HCT116 (cell line): ENCODE data around the gene VCAM1. TPM values are rescaled to one million over a fixed set of nuclear protein-coding genes. Genes with fewer than 3 reads are reported as not detected.

ENCODE experiments used
- ATAC-seq: fragments of 200-7000 bp; cut with Tn5 transposase; 2 replicates; pipeline ENCODE4 v1.9.1; 2020; ENCODE audit warnings: mild to moderate bottlenecking, moderate library complexity
- BruUV-seq: library from RNA; stranded (reverse); fragments of 400-500 nt; replicated peaks from 2 replicates; lab custom pipeline; 2021; lab: Mats Ljungman, UMichigan
- CTCF ChIA-PET: fragments of 300-600 bp; sonication (Branson Sonifier 250); formaldehyde crosslinking; loops from one replicate; lab custom pipeline; 2021; ENCODE audit warnings: antibody characterized with exemption; lab: Charles Lee
- POLR2A ChIA-PET: fragments of 300-600, 350-600 bp; sonication (Branson Sonifier 250); formaldehyde crosslinking; loops from one replicate; lab custom pipeline; 2021; ENCODE audit warnings: antibody characterized with exemption; lab: Charles Lee
- RAD21 ChIA-PET, 2 experiments: fragments of 300-600 bp; sonication (Branson Sonifier 250); formaldehyde crosslinking; loops; one replicate each; lab custom pipeline; 2023; ENCODE audit warnings: low total read pairs in 2 of 2; ENCODE audit not compliant: uncharacterized antibody in 2 of 2, unreplicated experiment in 2 of 2, low non-redundant PET in 1 of 2; lab: Charles Lee
- DNase-seq: peaks from one replicate; pipeline ENCODE4 v3.0.0-alpha.2; 2010; ENCODE audit warnings: low read depth, low spot score
- H2AFZ ChIP-seq: fragments of 200-600 bp; shearing (Covaris generic), sonication (generic); 2 replicates; pipeline ENCODE4 v1.6.1; 2017; ENCODE audit warnings: low read depth, mixed run types, mixed read lengths, antibody characterized with exemption, low read length; ENCODE audit not compliant: poor library complexity, severe bottlenecking
- H3K27ac ChIP-seq: 2 replicates; pipeline ENCODE4 v1.5.1; 2012; ENCODE audit warnings: low read depth, low read length
- H3K27me3 ChIP-seq: fragments of 200-600 bp; sonication (generic); 2 replicates; pipeline ENCODE4 v1.6.1; 2016; ENCODE audit warnings: mixed run types, low read length, mixed read lengths; ENCODE audit not compliant: insufficient read depth
- H3K36me3 ChIP-seq, 2 experiments: fragments of 200-500 bp in 1 of 2; fragments of 200-600 bp in 1 of 2; sonication (Bioruptor generic) in 1 of 2; sonication (generic) in 1 of 2; 2 replicates each; pipeline versions ENCODE4 v1.5.1 to v1.6.1; 2014 to 2016; ENCODE audit warnings: low read length in 2 of 2, inconsistent platforms in 1 of 2, mixed read lengths in 1 of 2, mixed run types in 1 of 2; ENCODE audit not compliant: insufficient read depth in 2 of 2, control insufficient read depth in 1 of 2
- H3K4me1 ChIP-seq, 2 experiments: fragments of 200-600 bp in 1 of 2; sonication (generic) in 1 of 2; 2 replicates each; pipeline versions ENCODE4 v1.5.1 to v1.6.1; 2012 to 2017; ENCODE audit warnings: low read length in 2 of 2, inconsistent platforms in 1 of 2, mild to moderate bottlenecking in 1 of 2, mixed read lengths in 1 of 2, mixed run types in 1 of 2, moderate library complexity in 1 of 2; ENCODE audit not compliant: insufficient read depth in 2 of 2, control insufficient read depth in 1 of 2
- H3K4me2 ChIP-seq: fragments of 200-600 bp; sonication (generic); 2 replicates; pipeline ENCODE4 v1.6.1; 2017; ENCODE audit warnings: mixed run types, low read length, mixed read lengths
- H3K4me3 ChIP-seq, 2 experiments: fragments of 200-600 bp in 1 of 2; sonication (generic) in 1 of 2; replicated peaks in 1 of 2; 2 replicates each; pipeline ENCODE4 v1.5.1; 2011 to 2016; ENCODE audit warnings: low read length in 2 of 2, control low read depth in 1 of 2, low read depth in 1 of 2, mild to moderate bottlenecking in 1 of 2, mixed read lengths in 1 of 2, mixed run types in 1 of 2
- H3K79me2 ChIP-seq: fragments of 200-600 bp; sonication (generic); 2 replicates; pipeline ENCODE4 v1.6.1; 2017; ENCODE audit warnings: mild to moderate bottlenecking, mixed run types, low read length, moderate library complexity, mixed read lengths; ENCODE audit not compliant: insufficient read depth
- H3K9ac ChIP-seq: fragments of 200-600 bp; sonication (generic); 2 replicates; pipeline ENCODE4 v1.6.1; 2016; ENCODE audit warnings: low read length, mixed read lengths
- H3K9me2 ChIP-seq: fragments of 200-600 bp; sonication (generic), shearing (Covaris generic); 2 replicates; pipeline ENCODE4 v1.6.1; 2017; ENCODE audit warnings: mixed run types, mild to moderate bottlenecking, moderate library complexity; ENCODE audit not compliant: insufficient read depth
- H3K9me3 ChIP-seq, 2 experiments: fragments of 200-500 bp in 1 of 2; fragments of 200-600 bp in 1 of 2; sonication (Bioruptor generic) in 1 of 2; sonication (generic) in 1 of 2; 2 replicates each; pipeline ENCODE4 v1.6.1; 2014 to 2017; ENCODE audit warnings: low read length in 2 of 2, mixed read lengths in 2 of 2, inconsistent platforms in 1 of 2, low read depth in 1 of 2, mild to moderate bottlenecking in 1 of 2, mixed run types in 1 of 2, moderate library complexity in 1 of 2; ENCODE audit not compliant: control insufficient read depth in 1 of 2, insufficient read depth in 1 of 2
- H4K20me1 ChIP-seq: fragments of 200-600 bp; sonication (generic), shearing (Covaris generic); 2 replicates; pipeline ENCODE4 v1.6.1; 2017; ENCODE audit warnings: mixed run types, mild to moderate bottlenecking, moderate library complexity; ENCODE audit not compliant: insufficient read depth
- CEBPB ChIP-seq: IDR thresholded peaks from 2 replicates; pipeline ENCODE4 v1.6.1; 2012; ENCODE audit warnings: low read depth
- EZH2 ChIP-seq: fragments of 200-600 bp; sonication (generic); IDR thresholded peaks from 2 replicates; pipeline ENCODE4 v1.6.1; 2017; ENCODE audit warnings: antibody characterized with exemption, mixed run types
- EZH2phosphoT487 ChIP-seq: fragments of 200-600 bp; IDR thresholded peaks from 2 replicates; pipeline ENCODE4 v1.6.1; 2018; ENCODE audit warnings: antibody characterized with exemption, borderline replicate concordance
- FOSL1 ChIP-seq: IDR thresholded peaks from 2 replicates; pipeline ENCODE4 v1.6.1; 2012; ENCODE audit warnings: low read depth
- JUND ChIP-seq: IDR thresholded peaks from 2 replicates; pipeline ENCODE4 v1.6.1; 2012
- MAX ChIP-seq: IDR thresholded peaks from 2 replicates; pipeline ENCODE4 v1.6.1; 2012
- POLR2A ChIP-seq: IDR thresholded peaks from 2 replicates; pipeline ENCODE4 v1.7.0; 2011; ENCODE audit warnings: borderline replicate concordance; ENCODE audit not compliant: insufficient read depth, insufficient read length; ENCODE audit errors: extremely low read depth
- POLR2AphosphoS5 ChIP-seq: IDR thresholded peaks from 2 replicates; pipeline ENCODE4 v1.6.1; 2011; ENCODE audit warnings: mild to moderate bottlenecking, low read depth, low read length, moderate library complexity
- RAD21 ChIP-seq: IDR thresholded peaks from 2 replicates; pipeline ENCODE4 v1.6.1; 2012; ENCODE audit warnings: low read depth, mild to moderate bottlenecking
- SRF ChIP-seq: IDR thresholded peaks from 2 replicates; pipeline ENCODE4 v1.6.1; 2012; ENCODE audit warnings: low read depth
- ZFX ChIP-seq: fragments of 450-650 bp; IDR thresholded peaks from 2 replicates; pipeline ENCODE4 v1.6.1; 2017
- ZNF274 ChIP-seq: fragments of 200-500 bp; sonication (Bioruptor generic); IDR thresholded peaks from 2 replicates; pipeline ENCODE4 v1.6.1; 2014; ENCODE audit warnings: mild to moderate bottlenecking, low read depth, low read length, inconsistent platforms
- intact Hi-C: fragments of 100-400 bp; cut with micrococcal nuclease; formaldehyde crosslinking; loops from 2 replicates; pipeline ENCODE4 v1.10.0; 2022
- total RNA-seq: library from RNA; stranded (reverse); gene quantifications from one replicate; pipeline ENCODE4 v1.2.1, GENCODE V29; 2021; ENCODE audit not compliant: unreplicated experiment

The VCAM1 gene
- total RNA-seq, 1 experiment from 2014 or later: 0.17 TPM

- RAD21 ChIA-PET: no interaction called here
Measured at GRCh38 chr1:100703052-100703451, 16.5 kb upstream of the VCAM1 start.

DNA sequence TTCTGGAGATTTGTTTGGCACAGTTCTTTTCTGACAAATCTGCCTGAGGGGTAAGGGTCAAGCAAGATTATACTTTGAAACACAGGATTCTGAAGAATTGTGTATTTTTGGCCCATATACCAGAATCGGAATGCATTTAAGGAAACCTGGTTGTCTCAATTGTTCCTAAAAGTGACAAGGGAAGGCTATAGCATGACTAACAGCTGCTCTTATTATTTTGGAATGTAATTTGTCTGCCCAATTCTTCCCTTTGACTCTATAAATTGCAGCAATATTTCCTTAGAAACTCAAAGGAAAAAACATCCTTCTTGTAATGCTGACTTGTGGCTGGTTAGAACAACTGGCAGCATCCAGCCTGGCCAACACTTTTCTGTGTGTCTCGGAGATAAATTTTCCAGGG lies 15.8 kb upstream of the VCAM1 start:
- POLR2A ChIA-PET: no interaction called here
- H3K27me3 ChIP-seq: no peaks in the 10 kb centered on the region
- RAD21 ChIA-PET: no interaction called here
- no peaks in the 10 kb centered on the region for H4K20me1 ChIP-seq
- H3K27ac ChIP-seq: no peak overlapping the region
- H3K4me1 ChIP-seq: no peaks in the 10 kb centered on the region
- H3K4me3 ChIP-seq: no peak overlapping the region
- CTCF ChIA-PET: no interaction called here
- H2AFZ ChIP-seq: no peak overlapping the region
- H3K79me2 ChIP-seq: no peaks in the 10 kb centered on the region
- H3K4me2 ChIP-seq: no peak overlapping the region
- DNase-seq (no peak), ATAC-seq (no peak)
- no peak overlapping the region for H3K9ac ChIP-seq
- TF ChIP-seq FOSL1: no peak
- no peak for TF ChIP-seq ZFX
- no peak for TF ChIP-seq RAD21
- TF ChIP-seq SRF: no peak
- TF ChIP-seq EZH2phosphoT487: no peak
- no peaks in the 10 kb centered on the region for H3K9me2 ChIP-seq
- no peaks in the 10 kb centered on the region for H3K36me3 ChIP-seq
- intact Hi-C loops: no loop called here
- BruUV-seq: no TSS peak
- H3K9me3 ChIP-seq: no peaks in the 10 kb centered on the region

More at GRCh38 chr1:100703052-100703451, 16.5 kb upstream of the VCAM1 start:
- Histone ChIP-seq H3K36me3 (no peaks in the 10 kb centered on the region), H4K20me1 (no peaks in the 10 kb centered on the region), H3K4me3 (no peak overlapping the region), H3K9me2 (no peaks in the 10 kb centered on the region), H2AFZ (no peak overlapping the region), H3K9me3 (no peaks in the 10 kb centered on the region), H3K4me1 (no peaks in the 10 kb centered on the region), H3K4me2 (no peak overlapping the region), H3K27me3 (no peaks in the 10 kb centered on the region), H3K79me2 (no peaks in the 10 kb centered on the region), H3K9ac (no peak overlapping the region), H3K27ac (no peak overlapping the region)
- no TSS peak for BruUV-seq
- DNase-seq (no peak), ATAC-seq (no peak)
- POLR2A ChIA-PET: no interaction called here
- CTCF ChIA-PET: no interaction called here
- intact Hi-C loops: no loop called here
- TF ChIP-seq JUND (no peak), EZH2 (no peak), ZNF274 (no peak), POLR2A (no peak), EZH2phosphoT487 (no peak), POLR2AphosphoS5 (no peak), MAX (no peak), SRF (no peak), CEBPB (no peak)
